Astrocyte (in vitro differentiated cells and primary cell): ENCODE measurements around the gene OXSR1. TPM values are rescaled to one million over a fixed set of nuclear protein-coding genes. Genes with fewer than 3 reads are reported as not detected.

Experiments
- DNase-seq: peaks from one replicate; pipeline ENCODE4 v3.0.0-alpha.2; 2010; ENCODE audit warnings: low read depth
- FAIRE-seq: peaks from 2 replicates; lab custom pipeline; 2011; peaks lifted over from hg19 to GRCh38; lab: Jason Lieb, UNC
- H2AFZ ChIP-seq: 2 replicates; pipeline ENCODE4 v1.6.0; 2012; ENCODE audit warnings: low read depth, low read length, inconsistent platforms
- H3K27ac ChIP-seq: 2 replicates; pipeline ENCODE4 v1.5.1; 2011; ENCODE audit warnings: low read depth, low read length, inconsistent platforms
- H3K27me3 ChIP-seq: 2 replicates; pipeline ENCODE4 v1.6.0; 2011; ENCODE audit warnings: low read length, inconsistent platforms; ENCODE audit not compliant: insufficient read depth
- H3K36me3 ChIP-seq: 2 replicates; pipeline ENCODE4 v1.5.1; 2011; ENCODE audit warnings: low read length, inconsistent platforms; ENCODE audit not compliant: insufficient read depth
- H3K4me1 ChIP-seq: 2 replicates; pipeline ENCODE4 v1.5.1; 2011; ENCODE audit warnings: low read length, inconsistent platforms; ENCODE audit not compliant: insufficient read depth
- H3K4me2 ChIP-seq: 2 replicates; pipeline ENCODE4 v1.6.0; 2012; ENCODE audit warnings: low read length, inconsistent platforms
- H3K4me3 ChIP-seq: 2 replicates; pipeline ENCODE4 v1.5.1; 2011; ENCODE audit warnings: low read depth, mild to moderate bottlenecking, low read length, inconsistent platforms; ENCODE audit not compliant: insufficient read depth
- H3K79me2 ChIP-seq: 2 replicates; pipeline ENCODE4 v1.6.0; 2012; ENCODE audit warnings: mild to moderate bottlenecking, low read length, inconsistent platforms; ENCODE audit not compliant: insufficient read depth
- H3K9ac ChIP-seq: 2 replicates; pipeline ENCODE4 v1.6.0; 2012; ENCODE audit warnings: mild to moderate bottlenecking, low read length, inconsistent platforms
- H3K9me3 ChIP-seq: 2 replicates; pipeline ENCODE4 v1.5.1; 2012; ENCODE audit warnings: low read depth, mild to moderate bottlenecking, low read length, inconsistent platforms; ENCODE audit not compliant: insufficient read depth
- H4K20me1 ChIP-seq: 2 replicates; pipeline ENCODE4 v1.6.0; 2012; ENCODE audit warnings: low read length, inconsistent platforms; ENCODE audit not compliant: insufficient read depth
- H3K27ac Mint-ChIP-seq: one replicate; pipeline ENCODE4 v1.8.0; 2021; ENCODE audit warnings: mild to moderate bottlenecking, mixed read lengths; ENCODE audit not compliant: unreplicated experiment
- H3K27me3 Mint-ChIP-seq: one replicate; pipeline ENCODE4 v1.8.0; 2021; ENCODE audit warnings: low read depth, mixed read lengths; ENCODE audit not compliant: unreplicated experiment
- H3K36me3 Mint-ChIP-seq: one replicate; pipeline ENCODE4 v1.8.0; 2021; ENCODE audit warnings: low read depth, mixed read lengths; ENCODE audit not compliant: unreplicated experiment
- H3K4me1 Mint-ChIP-seq: one replicate; pipeline ENCODE4 v1.8.0; 2021; ENCODE audit warnings: low read depth, mixed read lengths; ENCODE audit not compliant: unreplicated experiment
- H3K4me3 Mint-ChIP-seq: one replicate; pipeline ENCODE4 v1.8.0; 2021; ENCODE audit warnings: mild to moderate bottlenecking, moderate library complexity, mixed read lengths; ENCODE audit not compliant: unreplicated experiment
- H3K9me3 Mint-ChIP-seq: one replicate; pipeline ENCODE4 v1.8.0; 2021; ENCODE audit warnings: mild to moderate bottlenecking, mixed read lengths; ENCODE audit not compliant: unreplicated experiment
- CTCF ChIP-seq: IDR thresholded peaks from 2 replicates; pipeline ENCODE4 v1.5.1; 2011; ENCODE audit warnings: low read depth, mild to moderate bottlenecking, inconsistent platforms, low read length, moderate library complexity; ENCODE audit not compliant: insufficient read depth
- EZH2 ChIP-seq: IDR thresholded peaks from 2 replicates; pipeline ENCODE4 v1.6.1; 2012; ENCODE audit warnings: mild to moderate bottlenecking, low read length, inconsistent platforms; ENCODE audit not compliant: insufficient read depth
- total RNA-seq: library from RNA; stranded (reverse); gene quantifications from 2 replicates; pipeline ENCODE4 v1.2.1, GENCODE V29; 2021

OXSR1 gene
- total RNA-seq, 1 donor from 2014 or later = 83.1 TPM

GRCh38 chr3:38125305-38126120 is 39.8 kb upstream of the OXSR1 start:
- H3K9me3 Mint-ChIP-seq = no peaks in the 10 kb centered on the region
- Histone ChIP-seq H3K4me2 (no peak overlapping the region), H4K20me1 (peaks cover 36% of the 10 kb centered on the region), H3K36me3 (peaks cover 38% of the 10 kb centered on the region), H3K9me3 (no peaks in the 10 kb centered on the region), H3K79me2 (no peaks in the 10 kb centered on the region), H3K4me3 (no peak overlapping the region), H3K27me3 (no peaks in the 10 kb centered on the region), H3K9ac (no peak overlapping the region), H3K4me1 (no peaks in the 10 kb centered on the region), H3K27ac (no peak overlapping the region), H2AFZ (no peak overlapping the region)
- H3K4me1 Mint-ChIP-seq = peaks cover 2% of the 10 kb centered on the region
- H3K4me3 Mint-ChIP-seq = no peak overlapping the region
- DNase-seq = no peak
- H3K27me3 Mint-ChIP-seq = no peaks in the 10 kb centered on the region
- TF ChIP-seq EZH2 = no peak
- no peak for TF ChIP-seq CTCF
- no peak for FAIRE-seq
- peaks cover 33% of the 10 kb centered on the region for H3K36me3 Mint-ChIP-seq
- no peak overlapping the region for H3K27ac Mint-ChIP-seq

GRCh38 chr3:38126121-38126892 is 39.0 kb upstream of the OXSR1 start:
- H3K27ac Mint-ChIP-seq = no peak overlapping the region
- Histone ChIP-seq H3K27me3 (no peaks in the 10 kb centered on the region), H3K79me2 (no peaks in the 10 kb centered on the region), H3K4me3 (no peak overlapping the region), H2AFZ (no peak overlapping the region), H3K4me2 (no peak overlapping the region), H3K4me1 (no peaks in the 10 kb centered on the region), H4K20me1 (peaks cover 43% of the 10 kb centered on the region), H3K9me3 (no peaks in the 10 kb centered on the region), H3K9ac (no peak overlapping the region), H3K36me3 (peaks cover 44% of the 10 kb centered on the region), H3K27ac (no peak overlapping the region)
- H3K4me3 Mint-ChIP-seq = no peak overlapping the region
- no peaks in the 10 kb centered on the region for H3K27me3 Mint-ChIP-seq
- FAIRE-seq (no peak), DNase-seq (no peak)
- no peaks in the 10 kb centered on the region for H3K9me3 Mint-ChIP-seq
- peaks cover 33% of the 10 kb centered on the region for H3K36me3 Mint-ChIP-seq
- peaks cover 2% of the 10 kb centered on the region for H3K4me1 Mint-ChIP-seq
- TF ChIP-seq EZH2 (no peak), CTCF (no peak)
